ENCODE data around the gene NUBP2.

GRCh38 chr16:1786242-1787055 is 3.7 kb downstream of the NUBP2 start:
- no peak for TF ChIP-seq CTCF (IDR thresholded peaks at IDR 0.05)
- TF ChIP-seq POLR2A (IDR thresholded peaks at IDR 0.05) = no peak
- TF ChIP-seq POLR2AphosphoS5 (IDR thresholded peaks at IDR 0.05) = no peak

All from breast epithelium (tissue), 3 donors.